Panc1 (cell line): Measurements from ENCODE around the gene RNF214. TPM values are rescaled to one million over a fixed set of nuclear protein-coding genes. Genes with fewer than 3 reads are reported as not detected.

Experiments
- ATAC-seq: fragments of 200-7000 bp; cut with Tn5 transposase; 2 replicates; pipeline ENCODE4 v1.9.1; 2020; ENCODE audit warnings: mild to moderate bottlenecking, moderate library complexity
- BruUV-seq: library from RNA; stranded (reverse); fragments of 400-500 nt; replicated peaks from 2 replicates; lab custom pipeline; 2021; lab: Mats Ljungman, UMichigan
- CTCF ChIA-PET: fragments of 300-600 bp; sonication (Branson Sonifier 250); formaldehyde crosslinking; loops from one replicate; lab custom pipeline; 2022; ENCODE audit warnings: antibody characterized with exemption; lab: Charles Lee
- POLR2A ChIA-PET: fragments of 300-600 bp; sonication (Branson Sonifier 250); formaldehyde crosslinking; loops from one replicate; lab custom pipeline; 2022; ENCODE audit warnings: antibody characterized with exemption; lab: Charles Lee
- DNase-seq: peaks from one replicate; pipeline ENCODE4 v3.0.0-alpha.2; 2010; ENCODE audit warnings: low read depth, low spot score
- H3K27ac ChIP-seq: 2 replicates; pipeline ENCODE4 v1.5.1; 2011; ENCODE audit warnings: mild to moderate bottlenecking, low read length, inconsistent platforms
- H3K27me3 ChIP-seq: fragments of 200-500 bp; sonication (Bioruptor generic); 2 replicates; pipeline ENCODE4 v1.6.0; 2014; ENCODE audit warnings: low read length, inconsistent platforms; ENCODE audit not compliant: control insufficient read depth, insufficient read depth
- H3K36me3 ChIP-seq: fragments of 200-500 bp; sonication (Bioruptor generic); 2 replicates; pipeline ENCODE4 v1.5.1; 2014; ENCODE audit warnings: inconsistent platforms, mild to moderate bottlenecking, low read length, moderate library complexity; ENCODE audit not compliant: control insufficient read depth, insufficient read depth
- H3K4me1 ChIP-seq: 2 replicates; pipeline ENCODE4 v1.5.1; 2011; ENCODE audit warnings: inconsistent platforms, mild to moderate bottlenecking, low read length, moderate library complexity; ENCODE audit not compliant: control insufficient read depth, insufficient read depth
- H3K4me3 ChIP-seq, 2 experiments: 2 replicates each; pipeline ENCODE4 v1.5.1; 2011 to 2012; ENCODE audit warnings: low read depth in 2 of 2, low read length in 2 of 2, mild to moderate bottlenecking in 2 of 2, inconsistent platforms in 1 of 2, moderate library complexity in 1 of 2
- H3K9me3 ChIP-seq: fragments of 200-500 bp; sonication (Bioruptor generic); 2 replicates; pipeline ENCODE4 v1.5.1; 2014; ENCODE audit warnings: low read depth, mild to moderate bottlenecking, inconsistent platforms, low read length, moderate library complexity; ENCODE audit not compliant: control insufficient read depth, insufficient read depth
- CTCF ChIP-seq: fragments of 450-650 bp; IDR thresholded peaks from 2 replicates; pipeline ENCODE4 v1.5.1; 2017; ENCODE audit warnings: mild to moderate bottlenecking
- POLR2AphosphoS5 ChIP-seq: IDR thresholded peaks from 2 replicates; pipeline ENCODE4 v1.6.1; 2012; ENCODE audit warnings: mild to moderate bottlenecking, low read depth, low read length, moderate library complexity
- REST ChIP-seq, 2 experiments: IDR thresholded peaks; 2 replicates each; pipeline ENCODE4 v1.6.1; 2011 to 2012; ENCODE audit warnings: low read depth in 2 of 2, control low read depth in 1 of 2, low read length in 1 of 2, mild to moderate bottlenecking in 1 of 2, moderate library complexity in 1 of 2; ENCODE audit not compliant: insufficient read depth in 1 of 2
- SIN3A ChIP-seq: IDR thresholded peaks from 2 replicates; pipeline ENCODE4 v1.6.1; 2012; ENCODE audit warnings: low read depth, mild to moderate bottlenecking, low read length, moderate library complexity, borderline replicate concordance; ENCODE audit not compliant: insufficient read depth
- TCF7L2 ChIP-seq: IDR thresholded peaks from 2 replicates; pipeline ENCODE4 v1.6.1; 2011; ENCODE audit warnings: mild to moderate bottlenecking, low read depth, low read length, inconsistent platforms
- in situ Hi-C: cut with HindIII; loops from 2 replicates; pipeline ENCODE4 v1.10.0; 2016; ENCODE audit warnings: low sequenced_read_pairs, low pct_unique_long_range_greater_than_20kb
- intact Hi-C: fragments of 100-400 bp; cut with micrococcal nuclease; formaldehyde crosslinking; loops from one replicate; pipeline ENCODE4 v1.10.0; 2022; ENCODE audit not compliant: unreplicated experiment
- total RNA-seq: library from RNA; stranded (reverse); gene quantifications from one replicate; pipeline ENCODE4 v1.2.1, GENCODE V29; 2021; ENCODE audit not compliant: unreplicated experiment

RNF214 gene
- total RNA-seq, 1 experiment from 2014 or later: 39.7 TPM

GRCh38 chr11:117318738-117319137 lies 86.3 kb downstream of the RNF214 start:
- H3K4me3 ChIP-seq: no peak overlapping the region
- H3K4me1 ChIP-seq: peaks cover 11% of the 10 kb centered on the region
- H3K9me3 ChIP-seq: no peaks in the 10 kb centered on the region
- ChIA-PET CTCF (interaction anchor here (0.7 kb wide), 1 partner anchor 107 kb away, joined by 3 read pairs; no protein-coding TSS in a partner anchor), POLR2A (interaction anchor here (0.6 kb wide), 2 partner anchors 88 to 342 kb away, joined by 3 to 6 read pairs; no protein-coding TSS in a partner anchor)
- H3K36me3 ChIP-seq: no peaks in the 10 kb centered on the region
- H3K27me3 ChIP-seq: no peaks in the 10 kb centered on the region
- ATAC-seq (no peak), DNase-seq (no peak)
- in situ Hi-C loops: no loop called here
- no TSS peak for BruUV-seq
- intact Hi-C loops: loop anchor here (5.0 kb wide), 1 partner anchor 81 kb away; no protein-coding TSS in a partner anchor
- H3K27ac ChIP-seq: no peak overlapping the region
- TF ChIP-seq TCF7L2: no peak
- TF ChIP-seq SIN3A: no peak
- no peak for TF ChIP-seq POLR2AphosphoS5
- TF ChIP-seq CTCF: no peak
- no peak for TF ChIP-seq REST (IDR thresholded peaks at IDR 0.05; ENCODE audit: insufficient read depth in 1 of 2, low read depth in 2 of 2, low read length in 1 of 2)

- no TSS peak for BruUV-seq
- in situ Hi-C loops: no loop called here
- POLR2A ChIA-PET: interaction anchor here (0.6 kb wide), 1 partner anchor 88 kb away, joined by 3 read pairs; no protein-coding TSS in a partner anchor
Observed at GRCh38 chr11:117319214-117319840, 86.9 kb downstream of the RNF214 start.

More at GRCh38 chr11:117319214-117319840, 86.9 kb downstream of the RNF214 start:
- ATAC-seq (no peak), DNase-seq (no peak)
- Histone ChIP-seq H3K36me3 (no peaks in the 10 kb centered on the region), H3K4me3 (no peak overlapping the region), H3K9me3 (no peaks in the 10 kb centered on the region), H3K27me3 (no peaks in the 10 kb centered on the region), H3K4me1 (peaks cover 11% of the 10 kb centered on the region), H3K27ac (no peak overlapping the region)
- intact Hi-C loops: loop anchor here (5.0 kb wide), 1 partner anchor 82 kb away; no protein-coding TSS in a partner anchor
- CTCF ChIA-PET: interaction anchor here (0.5 to 0.7 kb wide), 2 partner anchors 25 to 106 kb away, joined by 3 to 4 read pairs; no protein-coding TSS in a partner anchor
- TF ChIP-seq POLR2AphosphoS5: no peak
- no peak for TF ChIP-seq REST (IDR thresholded peaks at IDR 0.05; ENCODE audit: insufficient read depth in 1 of 2, low read depth in 2 of 2, low read length in 1 of 2)
- TF ChIP-seq TCF7L2: no peak
- no peak for TF ChIP-seq CTCF
- TF ChIP-seq SIN3A: no peak
